ENCODE measurements around the gene SUCLG2. TPM values are rescaled to one million over a fixed set of nuclear protein-coding genes. Genes with fewer than 3 reads are reported as not detected.

Gene SUCLG2
- total and polyA plus RNA-seq, 9 of the 15 experiments (the other 6 are each of a cell fraction or from before 2014, with no cell fraction given) = 10.1 to 41.4 (median 29.0) TPM

GRCh38 chr3:67605377-67605776, 49.0 kb downstream of the SUCLG2 start:
- no peak for DNase-seq (ENCODE audit: extremely low read depth in 1 of 4, low spot score in 3 of 4)
- in situ Hi-C loops (cut with MboI) = no loop called here
- no peak for ATAC-seq
- H3K4me1 ChIP-seq (replicated peaks in 1 of 2; ENCODE audit: control insufficient read depth in 2 of 2, insufficient read depth in 2 of 2, low read length in 2 of 2) = no peaks in the 10 kb centered on the region
- H3K4me3 ChIP-seq = no peak overlapping the region
- H3K36me3 ChIP-seq (ENCODE audit: control insufficient read depth, insufficient read depth, low read length) = peaks cover 46% of the 10 kb centered on the region; the same call in 1 of the 3 replicates
- ChIA-PET POLR2A (no interaction called here), CTCF (ENCODE audit: low intra/inter-chr PET ratio) (no interaction called here)
- no peak overlapping the region for H2AFZ ChIP-seq (ENCODE audit: low read depth, low read length)
- intact Hi-C loops (cut with micrococcal nuclease) = no loop called here
- TF ChIP-seq ZNF740 (CRISPR knock-in tag; IDR thresholded peaks at IDR 0.05) (no peak), ZNF740 (tag; IDR thresholded peaks at IDR 0.05) (no peak), FOXP1 (CRISPR knock-in tag; IDR thresholded peaks at IDR 0.05) (no peak), ZNF146 (CRISPR knock-in tag; IDR thresholded peaks at IDR 0.05; ENCODE audit: unreplicated experiment) (no peak)
- H3K9me3 ChIP-seq (replicated peaks; ENCODE audit: control insufficient read depth, insufficient read depth, low read depth, low read length) = no peaks in the 10 kb centered on the region
- WGBS (ENCODE audit: insufficient coverage, low coverage, missing lambda C conversion rate) = 89% methylated on average over 1 of the region's 1 CpG
- H3K27ac ChIP-seq (ENCODE audit: extremely low read depth, low read depth, low read length) = no peak overlapping the region
- H3K4me2 ChIP-seq (ENCODE audit: insufficient read depth, low read length) = no peak overlapping the region
- no peak overlapping the region for H3K9ac ChIP-seq (ENCODE audit: insufficient read depth in 1 of 2, low read depth in 2 of 2, low read length in 2 of 2)
- no peaks in the 10 kb centered on the region for H3K79me2 ChIP-seq (ENCODE audit: control insufficient read depth, insufficient read depth, low read length)
- H4K20me1 ChIP-seq (replicated peaks; ENCODE audit: control insufficient read depth, insufficient read depth, low read length) = no peaks in the 10 kb centered on the region
- H3K9me1 ChIP-seq (ENCODE audit: control insufficient read depth, insufficient read depth, low read length) = no peaks in the 10 kb centered on the region
- no TSS peak for BruUV-seq (replicated peaks)
- no peaks in the 10 kb centered on the region for H3K27me3 ChIP-seq (ENCODE audit: control insufficient read depth in 2 of 2, insufficient read depth in 2 of 2, low read length in 2 of 2)
- FAIRE-seq = no peak

GRCh38 chr3:67602816-67603215, 51.6 kb downstream of the SUCLG2 start:
- intact Hi-C loops (cut with micrococcal nuclease) (no loop called here), in situ Hi-C loops (cut with MboI) (no loop called here)

More at GRCh38 chr3:67602816-67603215, 51.6 kb downstream of the SUCLG2 start:
- no peaks in the 10 kb centered on the region for H3K9me1 ChIP-seq (ENCODE audit: control insufficient read depth, insufficient read depth, low read length)
- H3K9me3 ChIP-seq (replicated peaks; ENCODE audit: control insufficient read depth, insufficient read depth, low read depth, low read length) = no peaks in the 10 kb centered on the region
- TF ChIP-seq DDX20 (tag; IDR thresholded peaks at IDR 0.05; ENCODE audit: low read depth) (no peak), ZFP1 (CRISPR knock-in tag; IDR thresholded peaks at IDR 0.05) (no peak)
- TF ChIP-seq, protein P1, sequence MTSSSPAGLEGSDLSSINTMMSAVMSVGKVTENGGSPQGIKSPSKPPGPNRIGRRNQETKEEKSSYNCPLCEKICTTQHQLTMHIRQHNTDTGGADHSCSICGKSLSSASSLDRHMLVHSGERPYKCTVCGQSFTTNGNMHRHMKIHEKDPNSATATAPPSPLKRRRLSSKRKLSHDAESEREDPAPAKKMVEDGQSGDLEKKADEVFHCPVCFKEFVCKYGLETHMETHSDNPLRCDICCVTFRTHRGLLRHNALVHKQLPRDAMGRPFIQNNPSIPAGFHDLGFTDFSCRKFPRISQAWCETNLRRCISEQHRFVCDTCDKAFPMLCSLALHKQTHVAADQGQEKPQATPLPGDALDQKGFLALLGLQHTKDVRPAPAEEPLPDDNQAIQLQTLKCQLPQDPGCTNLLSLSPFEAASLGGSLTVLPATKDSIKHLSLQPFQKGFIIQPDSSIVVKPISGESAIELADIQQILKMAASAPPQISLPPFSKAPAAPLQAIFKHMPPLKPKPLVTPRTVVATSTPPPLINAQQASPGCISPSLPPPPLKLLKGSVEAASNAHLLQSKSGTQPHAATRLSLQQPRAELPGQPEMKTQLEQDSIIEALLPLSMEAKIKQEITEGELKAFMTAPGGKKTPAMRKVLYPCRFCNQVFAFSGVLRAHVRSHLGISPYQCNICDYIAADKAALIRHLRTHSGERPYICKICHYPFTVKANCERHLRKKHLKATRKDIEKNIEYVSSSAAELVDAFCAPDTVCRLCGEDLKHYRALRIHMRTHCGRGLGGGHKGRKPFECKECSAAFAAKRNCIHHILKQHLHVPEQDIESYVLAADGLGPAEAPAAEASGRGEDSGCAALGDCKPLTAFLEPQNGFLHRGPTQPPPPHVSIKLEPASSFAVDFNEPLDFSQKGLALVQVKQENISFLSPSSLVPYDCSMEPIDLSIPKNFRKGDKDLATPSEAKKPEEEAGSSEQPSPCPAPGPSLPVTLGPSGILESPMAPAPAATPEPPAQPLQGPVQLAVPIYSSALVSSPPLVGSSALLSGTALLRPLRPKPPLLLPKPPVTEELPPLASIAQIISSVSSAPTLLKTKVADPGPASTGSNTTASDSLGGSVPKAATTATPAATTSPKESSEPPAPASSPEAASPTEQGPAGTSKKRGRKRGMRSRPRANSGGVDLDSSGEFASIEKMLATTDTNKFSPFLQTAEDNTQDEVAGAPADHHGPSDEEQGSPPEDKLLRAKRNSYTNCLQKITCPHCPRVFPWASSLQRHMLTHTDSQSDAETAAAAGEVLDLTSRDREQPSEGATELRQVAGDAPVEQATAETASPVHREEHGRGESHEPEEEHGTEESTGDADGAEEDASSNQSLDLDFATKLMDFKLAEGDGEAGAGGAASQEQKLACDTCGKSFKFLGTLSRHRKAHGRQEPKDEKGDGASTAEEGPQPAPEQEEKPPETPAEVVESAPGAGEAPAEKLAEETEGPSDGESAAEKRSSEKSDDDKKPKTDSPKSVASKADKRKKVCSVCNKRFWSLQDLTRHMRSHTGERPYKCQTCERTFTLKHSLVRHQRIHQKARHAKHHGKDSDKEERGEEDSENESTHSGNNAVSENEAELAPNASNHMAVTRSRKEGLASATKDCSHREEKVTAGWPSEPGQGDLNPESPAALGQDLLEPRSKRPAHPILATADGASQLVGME (CRISPR knock-in tag; IDR thresholded peaks at IDR 0.05) = no peak
- 83% methylated on average over 2 of the region's 2 CpGs for WGBS (ENCODE audit: insufficient coverage, low coverage, missing lambda C conversion rate)
- CTCF ChIA-PET (ENCODE audit: low intra/inter-chr PET ratio) = no interaction called here
- H3K4me3 ChIP-seq = no peak overlapping the region
- no peaks in the 10 kb centered on the region for H3K79me2 ChIP-seq (ENCODE audit: control insufficient read depth, insufficient read depth, low read length)
- no peak for DNase-seq (ENCODE audit: extremely low read depth in 1 of 4, low spot score in 3 of 4)
- POLR2A ChIA-PET = no interaction called here
- no peaks in the 10 kb centered on the region for H3K4me1 ChIP-seq (replicated peaks in 1 of 2; ENCODE audit: control insufficient read depth in 2 of 2, insufficient read depth in 2 of 2, low read length in 2 of 2)
- H3K4me2 ChIP-seq (ENCODE audit: insufficient read depth, low read length) = no peak overlapping the region
- no peak overlapping the region for H3K9ac ChIP-seq (ENCODE audit: insufficient read depth in 1 of 2, low read depth in 2 of 2, low read length in 2 of 2)
- no peak overlapping the region for H3K27ac ChIP-seq (ENCODE audit: extremely low read depth, low read depth, low read length)
- no peaks in the 10 kb centered on the region for H4K20me1 ChIP-seq (replicated peaks; ENCODE audit: control insufficient read depth, insufficient read depth, low read length)
- no TSS peak for BruUV-seq (replicated peaks)
- no peak for ATAC-seq
- no peak for FAIRE-seq
- no peaks in the 10 kb centered on the region for H3K27me3 ChIP-seq (ENCODE audit: control insufficient read depth in 2 of 2, insufficient read depth in 2 of 2, low read length in 2 of 2)
- peaks cover 35% of the 10 kb centered on the region; the same call in 2 of the 3 replicates for H3K36me3 ChIP-seq (ENCODE audit: control insufficient read depth, insufficient read depth, low read length)
- no peak overlapping the region for H2AFZ ChIP-seq (ENCODE audit: low read depth, low read length)

Data from K562 (cell line).